ENCODE results near the gene KRT76.

KRT76 gene

GRCh38 chr12:52813885-52814709 is 37.0 kb upstream of the KRT76 start, which contains the start of gene KRT4:
TSS of gene KRT4 (minus strand) at chr12:52814116. CDS start at chr12:52814058, 58 bp downstream.
- DNase-seq (ENCODE audit: low read depth, low spot score) = no peak
- no peak within 1 kb of the TSS for H3K4me3 ChIP-seq (ENCODE audit: low read length)

DNA sequence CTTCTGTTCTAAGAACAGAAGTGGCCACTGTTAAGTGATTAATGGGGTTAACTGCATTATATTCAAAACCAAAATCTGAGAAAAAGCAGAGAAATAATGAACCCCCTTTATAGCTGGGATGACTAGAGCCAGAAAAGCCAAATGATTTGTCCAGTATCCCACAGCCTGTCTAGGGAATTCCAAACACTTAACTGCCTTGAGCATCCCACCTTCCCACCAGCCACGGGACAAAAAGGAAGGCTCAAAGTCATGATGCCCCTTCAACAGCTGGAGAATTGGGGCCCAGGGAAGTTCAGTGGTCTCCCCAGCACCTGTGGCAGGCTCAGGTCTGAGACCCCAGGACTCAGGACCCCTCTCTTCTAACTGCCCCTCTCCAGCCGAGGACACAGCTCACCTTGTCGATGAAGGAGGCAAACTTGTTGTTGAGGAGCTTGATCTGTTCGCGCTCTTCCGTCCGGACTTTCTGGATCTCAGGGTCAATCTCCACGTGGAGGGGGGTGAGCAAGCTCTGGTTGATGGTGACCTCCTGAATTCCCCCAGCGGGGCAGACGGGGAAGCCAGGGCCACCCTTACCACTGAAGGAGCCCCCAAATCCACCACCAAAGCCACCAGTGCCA is 36.2 kb upstream of the KRT76 start:
- no peak overlapping the region for H3K4me3 ChIP-seq (ENCODE audit: low read length)
- DNase-seq (ENCODE audit: low read depth, low spot score) = no peak

GRCh38 chr12:52812749-52813148 is 35.6 kb upstream of the KRT76 start:
- no peak for DNase-seq (ENCODE audit: low read depth, low spot score)
- H3K4me3 ChIP-seq (ENCODE audit: low read length) = no peak overlapping the region

DNA sequence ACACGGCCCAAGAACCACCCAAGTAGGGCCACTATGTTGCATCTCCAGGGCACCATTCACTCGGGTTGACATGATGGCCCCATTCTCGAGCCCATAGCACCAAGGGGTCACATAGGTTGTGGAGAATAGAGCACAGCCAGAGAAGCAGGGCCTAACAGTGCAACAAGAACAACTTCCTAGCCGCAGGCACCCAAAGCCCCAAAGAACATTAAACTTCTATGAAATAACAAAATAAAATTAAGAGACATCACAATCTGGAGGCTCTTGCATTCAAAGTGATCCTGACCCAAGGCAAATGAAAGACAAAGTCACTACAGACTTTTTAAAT is 34.9 kb upstream of the KRT76 start:
- no peak overlapping the region for H3K4me3 ChIP-seq (ENCODE audit: low read length)
- DNase-seq (ENCODE audit: low read depth, low spot score) = no peak

DNA sequence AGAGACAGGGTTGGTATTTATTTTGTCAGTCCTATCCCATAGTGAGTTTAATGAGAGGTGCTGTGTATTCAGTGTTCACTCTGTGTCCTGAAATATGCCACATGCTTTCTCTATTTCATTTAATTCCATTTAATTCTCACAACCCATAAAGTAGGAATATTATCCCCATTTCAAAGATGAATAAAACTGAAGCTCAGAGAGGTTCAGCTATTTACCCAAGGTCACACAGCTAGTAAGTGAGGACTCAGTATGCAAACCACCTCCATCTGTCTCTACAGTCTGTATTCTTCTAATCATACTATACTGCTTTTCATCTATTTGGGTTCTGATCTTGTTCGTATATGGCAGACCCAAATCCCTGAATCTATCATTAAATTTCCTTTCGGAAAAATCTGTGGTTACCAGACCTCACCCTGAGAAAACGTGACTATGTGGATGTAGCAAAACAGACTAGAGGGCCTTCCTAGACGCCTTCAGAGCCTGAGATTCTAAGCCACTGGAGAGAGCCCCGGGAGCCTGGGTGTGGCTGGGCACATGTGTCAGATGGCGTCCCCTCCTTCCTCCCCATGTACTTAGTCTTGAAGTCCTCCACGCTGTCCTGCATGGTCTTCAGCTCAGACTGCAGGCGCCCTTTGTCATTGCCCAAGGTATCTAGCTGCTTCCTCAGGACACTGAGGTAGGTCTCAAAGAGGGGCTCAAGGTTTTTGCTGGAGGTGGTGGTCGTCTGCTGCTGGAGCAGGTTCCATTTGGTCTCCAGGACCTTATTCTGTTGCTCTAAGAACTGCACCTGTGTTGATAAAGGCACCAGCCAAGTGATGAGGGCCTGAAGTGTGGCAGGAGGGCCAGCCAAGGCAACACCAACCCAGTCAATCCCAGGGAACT is 34.3 kb upstream of the KRT76 start:
- no peak for DNase-seq (ENCODE audit: low read depth, low spot score)

GRCh38 chr12:52810554-52810953 is 33.4 kb upstream of the KRT76 start:
- no peak for DNase-seq (ENCODE audit: low read depth, low spot score)
- H3K4me3 ChIP-seq (ENCODE audit: low read length) = no peak overlapping the region

More for the DNA sequence above, 34.3 kb upstream of the KRT76 start:
- no peak overlapping the region for H3K4me3 ChIP-seq (ENCODE audit: low read length)

DNA sequence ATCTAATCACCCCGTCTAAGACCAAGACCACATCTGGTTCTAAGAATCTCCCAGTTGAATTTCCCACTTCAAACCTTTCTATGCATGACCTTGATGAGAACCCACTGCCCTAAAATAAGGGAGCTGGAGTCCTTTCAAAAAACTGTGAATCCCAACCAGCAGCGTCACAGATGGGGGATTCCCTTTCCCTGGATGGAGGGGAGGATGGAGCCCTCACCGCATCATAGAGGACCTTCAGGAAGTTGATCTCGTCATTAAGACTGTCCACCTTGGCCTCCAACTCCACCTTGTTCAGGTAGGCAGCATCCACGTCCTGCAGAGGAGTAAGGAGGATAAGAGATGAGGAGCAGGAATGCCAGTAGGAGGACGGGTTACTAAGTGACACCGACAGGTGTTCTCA is 32.0 kb upstream of the KRT76 start:
- DNase-seq (ENCODE audit: low read depth, low spot score) = no peak

GRCh38 chr12:52808573-52809160 is 31.5 kb upstream of the KRT76 start:
- DNase-seq (ENCODE audit: low read depth, low spot score) = no peak
- H3K4me3 ChIP-seq (ENCODE audit: low read length) = no peak overlapping the region

More for the DNA sequence above, 32.0 kb upstream of the KRT76 start:
- H3K4me3 ChIP-seq (ENCODE audit: low read length) = no peak overlapping the region

DNA sequence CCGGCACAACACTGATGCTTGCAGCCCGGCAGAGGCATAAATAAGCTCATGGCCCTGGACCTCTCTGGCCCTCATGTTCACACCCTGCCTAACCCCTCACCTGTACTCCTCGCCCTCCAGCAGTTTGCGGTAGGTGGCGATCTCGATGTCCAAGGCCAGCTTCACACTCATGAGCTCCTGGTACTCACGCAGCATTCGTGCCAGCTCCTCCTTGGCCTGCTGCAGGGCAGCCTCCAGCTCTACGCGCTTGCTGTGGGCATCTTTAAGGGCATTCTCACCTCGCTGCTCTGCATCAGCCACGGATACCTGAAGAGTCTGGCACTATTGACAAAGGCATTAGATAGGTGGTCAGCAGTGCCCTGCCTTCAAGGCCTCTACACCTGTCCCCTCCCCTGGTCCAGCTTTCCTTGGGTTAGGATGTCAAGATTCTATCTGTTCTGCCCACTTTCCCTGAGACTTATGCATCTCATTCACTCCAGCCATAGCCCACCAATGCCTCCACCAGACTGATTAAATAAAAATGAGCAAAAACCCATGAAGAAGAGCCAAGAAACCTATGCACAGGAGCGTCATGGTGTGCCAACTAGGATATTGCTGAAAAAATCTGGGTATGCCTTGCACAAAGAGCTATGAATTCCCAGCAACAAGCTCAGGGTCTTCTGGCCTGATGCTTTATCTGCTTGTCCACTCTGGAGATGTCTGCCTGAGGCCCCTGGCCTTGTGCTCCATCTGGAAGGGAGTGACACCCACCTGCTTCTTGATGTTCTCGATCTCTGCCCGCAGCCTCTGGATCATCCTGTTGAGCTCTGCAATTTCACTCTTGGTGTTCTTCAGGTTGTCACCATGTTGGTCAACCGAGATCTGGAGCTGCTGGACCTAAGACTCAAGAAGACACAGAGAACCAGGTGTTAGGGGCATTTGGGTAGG is 30.7 kb upstream of the KRT76 start:
- no peak overlapping the region for H3K4me3 ChIP-seq (ENCODE audit: low read length)
- no peak for DNase-seq (ENCODE audit: low read depth, low spot score)

GRCh38 chr12:52806821-52807543 is 29.8 kb upstream of the KRT76 start:
- DNase-seq (ENCODE audit: low read depth, low spot score) = no peak
- H3K4me3 ChIP-seq (ENCODE audit: low read length) = no peak overlapping the region

DNA sequence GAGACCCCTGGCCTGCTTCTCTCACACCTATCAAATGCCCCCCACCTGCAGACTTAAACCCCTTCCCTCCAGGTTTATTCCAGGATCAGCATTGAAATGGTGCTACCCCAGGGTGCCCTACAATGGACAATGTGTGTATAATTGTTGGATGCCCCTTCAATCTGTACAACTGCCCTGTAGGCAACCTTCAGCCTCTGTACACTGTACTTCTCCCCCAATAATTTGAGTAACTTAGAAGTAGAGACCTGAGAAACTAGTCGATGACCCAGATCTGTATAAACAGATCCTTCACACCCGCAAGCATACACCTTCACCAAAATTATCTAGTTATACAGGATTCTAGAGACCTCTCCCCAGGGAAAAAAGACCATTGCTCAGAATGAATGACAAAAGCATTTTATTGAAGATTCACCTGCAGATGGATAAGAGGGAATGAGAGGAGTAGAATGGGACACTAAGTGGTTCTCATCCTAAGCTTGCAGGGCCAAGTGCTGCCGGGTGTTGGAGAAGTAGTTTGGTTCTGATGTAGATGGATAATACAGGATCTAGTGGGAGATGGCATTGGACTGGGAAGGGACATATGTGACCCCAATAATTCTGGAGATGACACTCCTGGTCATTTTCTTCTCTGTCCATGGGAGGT is 29.1 kb upstream of the KRT76 start:
- DNase-seq (ENCODE audit: low read depth, low spot score) = no peak

GRCh38 chr12:52805739-52806138 is 28.6 kb upstream of the KRT76 start:
- no peak for DNase-seq (ENCODE audit: low read depth, low spot score)
- H3K4me3 ChIP-seq (ENCODE audit: low read length) = no peak overlapping the region

More for the DNA sequence above, 29.1 kb upstream of the KRT76 start:
- no peak overlapping the region for H3K4me3 ChIP-seq (ENCODE audit: low read length)

DNA sequence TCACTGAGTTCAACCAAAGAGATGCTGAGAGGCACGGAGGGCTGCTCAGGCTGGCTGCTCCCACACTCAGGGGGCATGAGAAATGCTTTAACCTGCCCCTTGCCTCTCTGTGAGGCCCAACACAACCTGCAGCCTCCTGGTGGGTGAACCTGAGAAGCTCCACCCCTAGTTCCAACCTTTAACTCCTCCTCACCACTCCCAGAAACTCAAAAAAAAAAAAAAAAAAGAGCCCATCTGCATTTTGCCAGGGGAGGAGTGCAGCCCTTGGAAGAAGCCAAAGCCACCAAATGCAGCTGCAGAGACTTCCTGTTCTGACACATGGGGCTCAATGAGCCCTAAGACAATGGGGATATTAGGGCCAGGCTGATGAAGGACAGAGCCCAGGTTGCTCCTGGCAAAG is 27.9 kb upstream of the KRT76 start:
- peak; percentile 65 for DNase-seq (ENCODE audit: low read depth, low spot score)
- no peak overlapping the region for H3K4me3 ChIP-seq (ENCODE audit: low read length)

- DNase-seq (ENCODE audit: low read depth, low spot score) = no peak
- no peak overlapping the region for H3K4me3 ChIP-seq (ENCODE audit: low read length)
Observed at GRCh38 chr12:52802442-52802841, 25.3 kb upstream of the KRT76 start.

DNA sequence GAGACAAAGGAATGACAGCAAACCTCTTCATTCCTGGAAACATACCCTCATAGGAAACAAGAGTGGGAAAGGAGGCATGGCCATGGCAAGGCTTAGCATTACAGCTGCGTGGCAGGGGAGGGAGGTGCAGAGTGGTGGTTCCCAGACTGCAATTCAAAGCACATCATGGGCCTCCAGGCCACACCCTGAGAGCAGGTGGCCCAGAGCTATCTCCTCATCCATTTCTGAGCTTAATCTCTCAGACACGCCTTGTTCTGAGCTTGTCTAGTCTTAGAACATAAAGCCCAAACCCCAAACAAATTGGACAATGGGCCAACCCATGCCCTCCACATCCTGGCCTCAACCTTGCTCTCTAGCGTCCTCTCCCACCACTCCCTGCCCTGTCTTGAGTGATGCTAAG is 24.6 kb upstream of the KRT76 start:
- H3K4me3 ChIP-seq (ENCODE audit: low read length) = no peak overlapping the region
- no peak for DNase-seq (ENCODE audit: low read depth, low spot score)

DNA sequence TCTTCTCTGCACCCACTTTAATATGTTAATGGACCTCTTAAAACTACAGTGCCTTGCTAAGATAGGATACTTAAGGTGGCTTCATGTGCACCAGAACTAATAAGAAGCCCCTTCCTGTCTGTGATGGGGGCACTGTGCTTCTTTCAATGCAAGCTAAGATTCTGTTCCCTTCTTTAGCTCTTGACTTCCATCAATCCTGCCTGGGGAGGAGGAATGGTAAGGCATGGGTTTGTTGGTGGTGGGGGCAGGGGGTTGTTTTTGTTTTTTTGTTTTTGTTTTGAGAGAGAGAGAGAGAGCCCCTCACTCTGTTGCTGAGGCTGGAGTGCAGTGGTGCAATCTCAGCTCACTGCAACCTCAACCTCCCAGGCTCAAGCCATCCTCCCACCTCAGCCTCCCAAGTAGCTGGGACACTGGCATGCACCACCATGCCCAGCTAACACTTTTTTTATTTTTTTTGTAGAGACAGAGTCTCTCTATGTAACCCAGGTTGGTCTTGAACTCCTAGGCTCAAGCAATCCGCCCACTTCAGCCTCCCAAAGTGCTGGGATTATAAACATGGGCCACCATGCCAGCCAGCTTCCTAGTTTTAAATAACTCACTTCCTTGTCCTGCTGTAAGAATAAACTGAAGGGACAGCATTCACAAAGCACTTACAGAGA is 23.2 kb upstream of the KRT76 start:
- DNase-seq (ENCODE audit: low read depth, low spot score) = no peak
- H3K4me3 ChIP-seq (ENCODE audit: low read length) = no peak overlapping the region
